Measurements from ENCODE around the gene DEPDC5. TPM values are rescaled to one million over a fixed set of nuclear protein-coding genes. Genes with fewer than 3 reads are reported as not detected.
"Not testable (repeated sequence)": the region's sequence is repeated elsewhere in the genome, so short reads cannot be mapped to it uniquely, and the experiment has no call there.

DEPDC5 gene
- polyA plus RNA-seq, 10 donors = 7.0 to 12.1 (median 10.3) TPM

DNA sequence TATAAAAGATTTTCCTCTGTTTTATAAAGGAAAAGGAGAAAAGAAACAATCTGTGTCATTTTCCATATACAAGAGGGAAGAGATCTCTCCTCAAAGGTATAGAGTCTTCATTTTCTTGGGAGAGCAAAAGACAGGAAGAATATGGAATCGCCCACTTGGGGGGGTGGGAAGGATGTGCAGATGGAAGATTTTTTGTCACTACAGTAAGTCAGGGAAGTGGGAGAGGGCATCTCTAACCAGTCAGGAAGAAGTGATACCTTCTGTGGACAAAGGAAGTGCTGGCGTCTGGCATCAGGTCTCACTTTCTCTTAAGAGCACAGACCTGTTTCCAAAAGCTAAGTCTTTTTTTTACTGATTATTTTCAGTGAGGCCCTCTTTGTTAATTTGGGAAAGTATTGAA is 5.3 kb upstream of the DEPDC5 start:
- DNase-seq = no peak

DNA sequence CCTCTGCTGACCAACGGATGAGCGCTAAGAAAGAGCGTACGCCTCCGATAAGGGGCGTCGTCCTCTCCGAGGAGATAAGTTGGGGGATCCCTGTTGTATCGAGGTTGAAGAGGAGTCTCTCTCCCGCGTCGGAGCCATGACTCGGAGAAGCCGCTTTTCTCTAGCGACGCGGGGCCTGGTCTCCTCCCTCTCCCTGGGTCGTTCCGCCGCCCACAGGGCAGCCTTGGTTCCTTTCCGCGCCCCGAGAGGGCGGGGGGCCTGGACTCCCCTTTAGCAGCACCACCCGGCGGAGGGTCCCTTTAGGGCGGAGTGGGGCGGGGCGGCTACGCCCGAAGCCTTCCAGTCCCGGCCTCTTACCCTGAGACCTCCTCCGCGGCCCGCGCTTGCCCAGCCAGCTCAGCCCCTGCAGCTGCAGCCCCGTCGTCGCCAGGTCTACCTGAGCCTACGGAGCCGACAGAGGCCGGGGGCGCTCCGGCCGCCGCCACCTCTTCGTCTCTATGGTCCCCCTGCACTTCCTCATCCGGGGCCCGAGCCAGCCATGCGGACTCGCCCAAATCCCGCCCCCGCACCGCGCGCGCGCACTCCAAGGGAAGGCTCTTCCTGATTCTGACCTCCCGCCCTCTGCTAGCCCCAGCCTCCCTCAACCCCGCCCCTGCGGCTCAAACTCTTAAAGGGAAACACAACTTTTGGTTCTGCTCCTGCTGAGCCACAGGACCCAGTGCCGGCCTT is 4.0 kb upstream of the DEPDC5 start, which contains the start of gene PRR14L:
Gene PRR14L (minus strand): TSS at position 497 of the 729 bp plus-strand sequence. CDS start 11,272 bp downstream, outside the sequence.
- peak; percentile 96 to 99 (median 96) for DNase-seq

DNA sequence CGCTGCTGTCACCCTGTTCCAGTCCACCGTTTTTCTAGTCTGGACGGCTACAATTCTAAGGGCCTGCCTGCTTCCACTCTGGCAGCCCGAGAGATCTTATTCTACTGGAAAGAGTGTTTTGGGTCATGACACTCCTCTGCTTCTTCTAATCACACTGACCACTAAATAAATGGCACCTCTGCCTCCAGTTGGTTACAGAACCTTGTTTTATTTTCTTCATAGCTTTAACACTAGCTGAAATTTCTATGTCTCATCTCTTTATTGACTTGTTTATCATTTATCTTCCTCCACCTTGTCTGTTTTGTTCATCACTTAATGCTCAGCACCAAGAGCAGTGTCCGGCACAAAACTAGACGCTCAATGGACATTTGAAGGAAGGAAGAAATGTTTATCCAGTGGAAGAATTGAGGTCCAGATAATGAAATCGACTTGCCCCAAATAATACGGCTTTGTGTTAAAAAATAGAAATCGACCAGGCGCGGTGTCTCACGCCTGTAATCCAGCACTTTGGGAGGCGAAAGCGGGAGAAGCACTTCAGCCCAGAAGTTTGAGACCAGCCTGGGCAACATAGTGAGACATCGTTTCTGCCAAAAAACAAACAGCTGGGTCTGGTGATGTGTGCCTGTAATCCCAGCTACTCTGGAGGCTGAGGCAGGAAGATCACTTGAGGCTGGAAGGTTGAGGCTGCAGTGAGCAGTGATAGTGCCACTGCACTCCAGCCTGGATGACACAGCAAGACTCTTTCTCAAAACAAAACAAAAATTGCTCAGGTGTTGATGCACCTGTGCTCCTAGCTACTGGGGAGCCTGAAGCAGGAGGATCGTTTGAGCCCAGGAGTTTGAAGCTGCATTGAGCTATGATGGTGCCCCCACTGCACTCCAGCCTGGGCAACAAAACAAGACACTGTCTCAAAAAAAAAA is 3.2 kb upstream of the DEPDC5 start:
- DNase-seq = no peak

DNA sequence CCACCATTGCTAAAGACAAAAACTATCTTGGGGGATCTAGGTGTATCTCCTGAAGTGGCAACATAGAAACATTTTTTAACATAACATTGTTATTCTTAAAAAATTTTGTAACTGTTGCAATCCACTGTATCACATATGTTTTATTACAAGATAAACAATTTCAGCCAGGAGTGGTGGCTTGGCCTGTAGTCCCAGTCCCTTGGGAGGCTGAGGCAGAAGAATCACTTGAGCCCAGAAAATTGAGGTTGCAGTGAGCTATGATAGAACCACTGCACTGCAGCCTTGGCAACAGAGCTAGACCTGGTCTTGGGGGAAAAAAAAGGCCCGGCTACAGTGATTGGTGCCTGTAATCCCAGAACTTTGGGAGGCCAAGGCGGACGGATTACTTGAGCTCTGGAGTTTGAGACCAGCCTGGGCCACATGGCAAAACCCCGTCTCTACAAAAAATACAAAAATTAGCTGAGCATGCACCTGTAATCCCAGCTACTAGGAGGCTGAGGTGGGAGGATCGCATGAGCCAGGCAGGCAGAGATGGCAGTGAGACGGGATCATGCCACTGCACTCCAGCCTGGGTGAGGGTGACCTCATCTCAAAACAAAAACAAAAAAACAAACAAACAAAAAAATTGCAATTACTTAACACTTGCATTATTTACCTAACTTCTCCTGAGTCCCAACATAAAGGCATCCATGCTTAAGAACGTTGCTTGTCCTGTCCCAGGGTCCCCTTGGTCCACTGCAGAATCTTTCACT is 1.5 kb upstream of the DEPDC5 start:
- peak in 1 of 3 donors; percentile 25 for DNase-seq

DNA sequence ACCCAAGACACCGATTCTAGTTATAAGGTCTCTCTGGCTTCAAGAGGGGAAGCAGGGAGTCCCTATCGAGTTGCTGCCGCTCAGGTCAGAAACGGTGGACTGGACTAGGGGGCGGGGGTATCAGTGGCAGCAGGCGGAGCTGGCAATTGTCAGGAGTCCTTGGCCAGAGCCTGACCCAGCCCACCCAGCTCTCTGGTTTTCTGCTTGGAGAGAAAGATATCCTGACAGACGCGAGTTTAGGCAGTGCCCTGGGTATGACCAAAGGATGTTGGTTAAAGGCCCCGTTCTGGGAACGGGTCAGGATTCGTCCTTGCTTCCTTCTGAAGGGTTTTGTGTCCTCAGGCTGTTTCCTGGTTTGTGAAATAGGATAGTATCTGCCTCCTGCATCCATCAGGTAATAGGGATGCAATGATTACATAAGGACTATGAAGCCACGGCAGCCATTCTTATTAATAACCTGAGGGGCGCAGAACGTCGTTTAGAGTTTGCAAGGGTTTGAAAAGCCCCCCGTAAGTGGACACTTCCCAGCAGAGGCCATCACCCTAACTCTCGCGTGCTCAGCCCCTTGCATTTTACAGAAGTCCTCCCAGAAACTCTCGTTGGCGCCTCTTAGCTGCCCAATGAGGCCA is 700 bp upstream of the DEPDC5 start:
- DNase-seq = peak; percentile 25 to 81 (median 54)

DNA sequence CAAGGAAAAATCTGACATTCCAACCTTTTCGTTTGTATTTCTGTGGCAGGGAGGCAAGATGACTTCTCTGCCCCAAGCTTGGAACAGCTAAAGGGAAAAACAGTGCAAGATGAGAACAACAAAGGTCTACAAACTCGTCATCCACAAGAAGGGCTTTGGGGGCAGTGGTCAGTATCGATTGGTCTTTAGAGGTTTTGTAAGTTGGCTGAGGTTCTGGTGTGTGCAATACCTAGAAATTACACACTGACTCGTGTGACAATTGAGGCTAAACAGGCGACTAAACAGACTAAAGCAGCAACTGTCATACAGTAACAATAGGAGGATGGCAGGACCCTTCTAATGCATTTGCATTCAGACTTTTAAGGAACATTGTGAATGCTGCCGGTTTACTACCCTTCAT is 994 bp downstream of the DEPDC5 start:
- no peak for DNase-seq

DNA sequence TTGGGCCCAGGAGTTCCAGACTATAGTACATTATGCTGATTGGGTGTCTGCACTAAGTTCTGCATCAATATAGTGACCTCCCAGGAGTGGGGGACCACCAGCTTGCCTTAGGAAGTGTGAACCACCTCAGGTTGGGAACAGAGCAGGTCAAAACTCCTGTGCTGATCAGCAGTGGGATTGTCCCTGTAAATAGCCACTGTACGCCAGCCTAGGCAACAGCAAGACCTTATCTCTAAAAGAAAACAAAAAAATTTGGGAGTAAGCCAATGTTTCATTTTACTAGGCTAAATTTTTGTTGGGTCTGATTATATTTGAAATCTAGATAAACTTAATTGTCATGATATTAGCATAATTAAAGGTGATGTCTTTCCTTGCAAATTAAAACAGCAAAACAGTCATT is 3.4 kb downstream of the DEPDC5 start:
- DNase-seq = no peak

DNA sequence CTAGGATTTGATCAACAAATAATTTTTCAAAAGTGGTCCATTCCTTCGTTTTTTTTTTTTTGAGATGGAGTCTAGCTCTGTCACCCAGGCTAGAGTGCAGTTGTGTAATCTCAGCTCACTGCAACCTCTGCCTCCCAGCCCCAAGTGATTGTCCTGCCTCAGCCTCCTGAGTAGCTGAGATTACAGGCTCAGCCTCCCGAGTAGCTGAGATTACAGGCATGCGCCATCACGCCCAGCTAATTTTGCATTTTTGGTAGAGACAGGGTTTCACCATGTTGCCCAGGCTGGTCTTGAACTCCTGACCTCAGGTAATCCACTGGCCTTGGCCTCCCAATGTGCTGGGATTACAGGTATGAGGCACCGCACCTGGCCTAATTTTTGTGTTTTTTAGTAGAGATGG is 5.0 kb downstream of the DEPDC5 start:
- not testable (repeated sequence) for DNase-seq

DNA sequence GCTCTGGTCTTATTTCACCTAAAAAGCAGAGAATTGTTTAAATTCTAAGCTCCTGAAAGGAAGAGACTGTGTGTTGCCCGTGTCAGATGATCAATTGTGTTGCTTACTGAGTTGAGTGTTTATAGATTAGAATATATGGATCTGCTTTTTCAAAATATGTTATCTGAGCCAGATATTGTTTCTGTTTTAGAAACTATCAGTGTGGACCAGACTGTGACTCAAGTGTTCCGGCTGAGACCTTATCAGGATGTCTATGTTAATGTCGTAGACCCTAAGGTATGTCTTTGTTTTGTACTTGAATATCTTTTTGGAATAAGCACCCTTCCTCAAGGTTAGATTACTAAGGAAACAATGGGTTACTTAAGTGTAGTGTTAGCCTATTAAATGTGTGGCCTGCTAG is 11.0 kb downstream of the DEPDC5 start:
- DNase-seq = no peak

DNA sequence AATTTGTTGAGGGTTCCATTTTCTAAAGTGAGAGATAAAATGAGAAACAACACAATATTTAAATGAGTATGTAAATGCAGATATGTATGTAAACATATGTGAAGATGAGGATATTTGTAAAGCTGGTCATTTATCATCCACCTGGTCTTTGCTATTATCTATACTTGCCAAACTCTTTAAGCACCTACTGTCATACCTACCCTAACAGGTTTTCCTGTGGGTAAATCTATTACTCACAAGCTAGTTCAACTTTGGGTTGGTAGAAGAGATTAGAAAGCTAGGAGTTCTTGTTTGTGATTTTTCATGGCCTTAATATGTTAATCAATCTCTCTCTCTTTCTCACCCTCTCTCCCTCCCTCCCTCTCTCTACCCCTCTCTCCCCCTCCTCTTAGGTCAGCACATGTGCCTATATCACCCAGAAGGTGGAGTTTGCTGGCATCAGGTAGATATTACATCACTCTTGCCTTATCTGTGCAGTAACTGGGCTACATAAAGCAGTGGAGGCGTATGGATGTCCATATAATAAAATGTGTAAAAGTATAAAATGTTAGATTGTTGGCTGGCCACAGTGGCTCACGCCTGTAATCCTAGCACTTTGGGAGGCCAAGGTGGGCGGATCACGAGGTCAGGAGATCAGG is 14.7 kb downstream of the DEPDC5 start:
- DNase-seq = no peak

DNA sequence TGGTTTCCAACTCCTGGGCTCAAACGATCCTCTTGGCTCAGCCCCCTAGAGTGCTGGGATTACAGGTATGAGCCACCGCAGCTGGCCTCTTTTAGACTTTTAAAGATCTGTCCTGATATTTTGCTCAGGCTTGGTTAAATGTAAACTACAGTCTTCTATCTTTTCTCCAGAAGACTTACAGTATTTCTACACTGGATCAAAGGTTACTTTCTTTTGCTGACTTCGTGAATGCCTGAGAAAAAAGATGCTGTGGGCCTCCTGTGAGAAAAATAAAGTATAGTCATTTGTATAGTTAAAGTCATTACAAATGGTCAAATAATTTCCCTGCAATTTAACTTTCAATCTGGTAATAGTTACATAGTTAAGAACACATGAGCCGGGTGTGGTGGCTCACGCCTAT is 19.6 kb downstream of the DEPDC5 start:
- DNase-seq = no peak

DNA sequence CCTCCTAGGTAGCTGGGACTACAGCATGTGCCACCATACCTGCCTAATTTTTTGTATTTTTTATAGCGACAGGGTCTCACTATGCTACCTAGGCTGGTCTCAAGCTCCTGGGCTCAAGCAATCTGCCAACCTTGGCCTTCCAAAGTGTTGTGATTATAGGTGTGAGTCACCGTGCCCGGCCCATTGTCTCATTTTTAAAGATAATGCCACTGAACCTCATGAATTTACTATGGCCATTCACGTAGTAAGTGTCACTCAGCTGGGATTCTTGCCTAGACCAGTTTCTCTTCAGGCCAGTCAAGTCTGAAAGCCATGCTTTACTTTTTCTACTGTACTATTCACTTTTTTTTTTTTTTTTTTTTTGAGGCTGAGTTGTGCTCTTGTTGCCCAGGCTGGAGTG is 22.4 kb downstream of the DEPDC5 start:
- DNase-seq = no peak

DNA sequence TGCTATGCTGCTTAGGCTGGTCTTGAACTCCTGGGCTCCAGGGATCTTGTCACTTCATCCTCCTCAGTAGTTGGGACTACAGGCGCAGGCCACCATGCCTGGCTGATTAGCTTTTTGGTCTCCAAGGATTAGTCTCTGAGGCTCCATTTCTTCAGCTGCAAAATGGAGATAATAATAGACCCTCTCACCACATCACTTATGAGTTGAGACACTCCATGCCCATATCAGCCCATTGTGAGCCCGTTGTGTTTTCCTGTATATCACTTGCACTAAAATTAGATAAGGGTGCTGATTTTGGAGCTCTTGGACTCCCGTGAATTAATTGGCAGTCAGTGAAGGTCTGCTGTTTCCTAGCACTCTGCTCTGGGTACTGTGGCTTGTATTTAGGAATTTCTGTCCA is 36.0 kb downstream of the DEPDC5 start:
- DNase-seq = no peak

DNA sequence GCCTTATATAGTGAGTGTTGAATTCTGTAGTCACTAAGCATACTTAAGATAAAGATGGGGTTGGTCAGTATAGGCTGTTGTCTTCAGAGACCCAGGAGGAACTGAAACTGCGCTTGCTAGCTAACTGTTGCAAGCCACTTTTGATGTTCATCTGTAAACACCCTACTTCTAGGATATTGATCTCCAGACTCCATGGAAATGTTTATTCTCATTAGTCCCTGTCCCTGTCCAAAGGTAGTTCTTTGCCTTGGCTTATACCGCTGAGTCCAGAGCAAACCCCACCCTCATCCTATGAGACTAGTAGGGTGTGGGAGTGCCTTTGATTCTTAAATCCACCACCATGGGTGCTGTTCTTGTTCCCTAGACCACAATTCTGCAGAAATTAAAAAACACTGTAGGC is 36.4 kb downstream of the DEPDC5 start:
- DNase-seq = peak in 2 of 3 donors; percentile 1 to 18

DNA sequence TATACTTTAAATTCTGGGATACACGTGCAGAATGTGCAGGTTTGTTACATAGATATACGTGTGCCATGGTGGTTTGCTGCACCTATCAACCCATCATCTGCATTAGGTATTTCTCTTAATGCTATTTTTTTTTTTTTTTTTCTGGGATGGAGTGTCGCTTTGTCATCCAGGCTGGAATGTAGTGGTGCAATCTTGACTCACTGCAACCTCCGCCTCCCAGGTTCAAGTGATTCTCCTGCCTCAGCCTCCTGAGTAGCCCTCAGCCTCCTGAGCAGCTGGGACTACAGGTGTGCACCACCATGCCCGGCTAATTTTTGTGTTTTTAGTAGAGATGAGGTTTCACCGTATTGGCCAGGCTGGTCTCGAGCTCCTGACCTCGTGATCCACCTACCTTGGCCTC is 45.5 kb downstream of the DEPDC5 start:
- not testable (repeated sequence) for DNase-seq

DNA sequence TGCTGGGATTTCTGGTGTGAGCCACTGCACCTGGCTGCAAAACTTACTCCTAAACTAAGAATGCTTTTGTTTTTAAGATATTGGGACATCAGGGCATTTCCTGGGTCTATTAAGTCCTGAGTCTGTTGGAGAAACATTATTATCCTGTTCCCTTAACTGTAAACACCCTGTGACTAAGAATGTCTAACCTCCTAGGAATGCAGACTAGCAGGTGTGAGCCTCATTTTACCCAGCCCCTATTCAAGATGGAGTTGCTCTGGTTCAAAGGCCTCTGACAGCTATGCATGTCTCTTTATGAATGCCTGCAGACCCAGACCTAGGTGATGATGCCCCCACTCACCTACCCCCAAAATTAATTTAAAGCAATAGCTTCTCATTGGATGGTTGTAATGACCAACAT is 46.2 kb downstream of the DEPDC5 start:
- no peak for DNase-seq

DNA sequence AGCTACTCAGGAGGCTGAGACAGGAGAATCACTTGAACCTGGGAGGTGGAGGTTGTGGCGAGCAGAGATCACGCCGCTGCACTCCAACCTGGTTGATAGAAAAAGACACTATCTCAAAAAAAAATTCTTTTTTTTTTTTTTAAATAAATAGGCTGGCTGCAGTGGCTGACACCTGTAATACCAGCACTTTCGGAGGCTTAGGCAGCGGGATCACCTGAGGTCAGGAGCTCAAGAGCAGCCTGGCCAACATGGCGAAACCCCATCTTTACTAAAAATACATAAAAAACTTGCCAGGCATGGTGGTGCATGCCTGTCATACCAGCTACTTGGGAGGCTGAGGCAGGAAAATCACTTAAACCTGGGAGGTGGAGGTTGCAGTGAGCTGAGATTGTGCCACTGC is 47.0 kb downstream of the DEPDC5 start:
- DNase-seq = not testable (repeated sequence)

DNA sequence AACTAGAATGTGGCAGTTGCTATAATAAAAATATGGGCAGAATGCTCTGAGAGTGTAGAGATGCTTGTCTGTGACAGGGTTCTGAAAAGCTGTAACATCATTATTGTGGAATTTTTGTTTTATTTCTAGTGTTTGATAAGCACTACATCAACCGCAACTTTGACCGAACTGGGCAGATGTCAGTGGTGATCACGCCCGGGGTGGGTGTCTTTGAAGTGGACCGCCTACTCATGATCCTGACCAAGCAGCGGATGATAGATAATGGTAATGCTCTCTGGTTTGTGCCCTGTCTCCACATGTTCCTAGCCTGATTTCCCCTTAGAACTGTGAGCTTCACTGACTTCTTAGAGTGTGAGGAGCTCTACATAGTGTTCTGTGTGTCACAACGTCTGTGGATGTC is 48.8 kb downstream of the DEPDC5 start:
- no peak for DNase-seq

DNA sequence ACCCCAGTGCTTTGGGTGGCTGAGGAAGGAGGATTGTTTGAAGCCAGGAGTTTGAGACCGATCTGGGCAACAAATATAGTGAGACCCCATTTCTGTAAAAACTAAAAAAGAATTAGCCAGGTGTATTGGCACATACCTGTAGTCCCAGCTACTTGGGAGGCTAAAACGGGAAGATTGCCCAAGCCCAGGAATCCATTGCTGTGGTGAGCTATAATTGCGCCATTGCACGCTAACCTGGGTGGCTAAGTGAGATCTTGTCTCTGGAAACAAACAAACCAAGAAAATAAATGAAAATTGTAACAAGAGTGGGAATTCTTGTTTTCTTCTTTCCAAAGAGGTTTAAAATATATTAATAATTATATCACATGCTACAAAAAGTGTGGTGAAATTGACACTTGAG is 52.9 kb downstream of the DEPDC5 start:
- DNase-seq = no peak

DNA sequence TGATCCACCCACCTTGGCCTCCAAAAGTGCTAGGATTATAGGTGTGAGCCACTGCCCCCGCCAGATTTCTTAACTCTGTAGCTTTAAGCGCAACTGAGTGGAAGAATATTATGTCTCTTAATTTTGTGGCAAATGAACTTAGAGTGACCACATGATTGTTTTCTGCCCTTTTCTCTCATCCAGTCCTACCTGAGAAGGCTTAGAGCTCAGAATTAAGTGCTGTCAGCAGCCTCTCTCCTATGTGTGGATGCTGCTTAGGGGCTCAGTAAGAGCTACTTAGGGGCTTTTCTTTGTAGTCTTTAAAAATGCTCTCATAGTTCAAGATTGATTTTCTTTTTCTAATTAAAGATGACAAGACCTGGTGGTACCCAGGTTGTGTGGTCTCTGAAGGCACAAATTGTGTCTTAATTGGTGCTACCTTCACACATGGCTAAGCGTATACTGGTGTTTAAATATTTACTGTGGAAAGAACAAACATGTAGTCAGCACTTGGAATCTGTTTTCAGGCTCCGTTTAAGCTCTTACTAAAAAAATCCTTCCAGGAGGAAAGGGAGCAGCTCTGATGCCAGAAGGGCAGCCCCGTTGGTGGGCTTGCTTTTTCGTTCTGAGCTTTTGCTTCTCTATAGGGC is 59.3 kb downstream of the DEPDC5 start:
- DNase-seq = no peak

DNA sequence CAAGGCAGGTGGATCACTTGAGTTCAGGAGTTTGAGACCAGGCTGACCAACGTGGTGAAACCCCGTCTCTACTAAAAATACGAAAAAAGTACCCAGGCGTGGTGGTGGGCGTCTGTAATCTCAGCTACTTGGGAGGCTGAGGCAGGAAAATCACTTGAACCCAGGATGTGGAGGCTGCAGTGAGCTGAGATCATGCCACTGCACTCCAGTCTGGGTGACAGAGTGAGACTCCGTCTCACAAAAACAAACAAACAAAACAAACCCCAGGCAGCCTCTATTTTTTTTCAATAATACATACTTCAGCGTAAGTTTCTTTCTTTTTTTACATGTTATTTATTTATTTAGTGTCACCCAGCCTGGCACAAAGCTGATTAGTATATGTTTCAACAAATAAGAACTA is 60.1 kb downstream of the DEPDC5 start:
- not testable (repeated sequence) for DNase-seq
